HG02938 (cell line): ENCODE measurements around the gene CLDN19.
"Not testable (repeated sequence)": the region's sequence is repeated elsewhere in the genome, so short reads cannot be mapped to it uniquely, and the experiment has no call there.

ENCODE experiments used
- ATAC-seq: cut with Tn5 transposase; IDR thresholded peaks from one replicate; pipeline ENCODE4 v1.9.1; 2021; ENCODE audit warnings: mild to moderate bottlenecking, moderate library complexity; ENCODE audit not compliant: unreplicated experiment

CLDN19 gene

DNA sequence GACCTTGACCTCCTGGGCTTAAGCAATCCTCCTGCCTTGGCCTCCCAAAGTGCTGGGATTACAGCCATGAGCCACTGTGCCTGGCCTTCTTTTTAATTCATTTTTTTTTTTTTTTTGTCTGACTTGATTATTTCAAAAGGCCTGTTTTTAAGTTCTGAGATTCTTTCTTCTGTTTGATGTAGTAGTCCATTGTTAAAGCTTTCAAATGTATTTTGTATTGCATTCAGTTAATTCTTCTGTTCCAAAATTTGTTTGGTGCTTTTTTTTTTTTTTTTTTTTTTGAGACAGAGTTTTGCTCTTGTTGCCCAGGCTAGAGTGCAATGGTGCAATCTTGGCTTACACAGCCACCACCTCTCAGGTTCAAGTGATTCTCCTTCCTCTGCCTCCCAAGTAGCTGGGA, 25.6 kb downstream of the CLDN19 start:
- not testable (repeated sequence) for ATAC-seq

DNA sequence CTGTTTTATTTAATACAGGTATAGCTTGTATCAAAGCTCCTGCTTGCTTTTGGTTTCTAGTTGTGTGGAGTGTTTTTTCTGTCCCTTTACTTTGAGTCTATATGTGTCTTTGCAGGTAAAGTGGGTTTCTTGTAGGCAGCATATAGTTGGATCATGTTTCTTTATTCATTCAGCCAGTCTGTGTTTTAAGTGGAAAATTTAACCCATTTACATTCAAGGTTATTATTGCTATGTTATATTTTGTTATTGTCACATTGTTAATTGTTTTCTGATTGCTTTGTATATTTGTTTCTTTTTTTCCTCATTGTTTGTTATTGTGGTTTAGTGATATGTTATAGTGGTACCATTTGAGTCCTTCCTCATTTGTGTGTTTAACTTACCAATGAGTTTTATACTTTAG, 26.7 kb downstream of the CLDN19 start:
- ATAC-seq: no peak

DNA sequence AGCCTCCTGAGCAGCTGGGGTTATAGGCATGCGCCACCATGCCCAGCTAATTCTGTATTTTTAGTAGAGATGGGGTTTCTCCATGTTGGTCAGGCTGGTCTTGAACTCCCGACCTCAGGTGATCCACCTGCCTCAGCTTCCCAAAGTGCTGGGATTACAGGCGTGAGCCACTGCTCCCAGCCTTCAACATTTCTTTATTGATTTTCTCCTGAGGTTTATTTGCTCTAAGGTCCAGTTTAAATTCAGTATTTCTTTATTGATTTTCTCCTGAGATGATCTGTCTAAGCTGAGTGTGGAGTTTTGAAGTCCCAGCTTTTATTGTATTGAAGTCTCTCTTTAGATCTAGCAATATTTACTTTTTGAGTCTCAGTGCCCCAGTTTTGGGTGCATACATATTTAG, 27.2 kb downstream of the CLDN19 start:
- not testable (repeated sequence) for ATAC-seq

DNA sequence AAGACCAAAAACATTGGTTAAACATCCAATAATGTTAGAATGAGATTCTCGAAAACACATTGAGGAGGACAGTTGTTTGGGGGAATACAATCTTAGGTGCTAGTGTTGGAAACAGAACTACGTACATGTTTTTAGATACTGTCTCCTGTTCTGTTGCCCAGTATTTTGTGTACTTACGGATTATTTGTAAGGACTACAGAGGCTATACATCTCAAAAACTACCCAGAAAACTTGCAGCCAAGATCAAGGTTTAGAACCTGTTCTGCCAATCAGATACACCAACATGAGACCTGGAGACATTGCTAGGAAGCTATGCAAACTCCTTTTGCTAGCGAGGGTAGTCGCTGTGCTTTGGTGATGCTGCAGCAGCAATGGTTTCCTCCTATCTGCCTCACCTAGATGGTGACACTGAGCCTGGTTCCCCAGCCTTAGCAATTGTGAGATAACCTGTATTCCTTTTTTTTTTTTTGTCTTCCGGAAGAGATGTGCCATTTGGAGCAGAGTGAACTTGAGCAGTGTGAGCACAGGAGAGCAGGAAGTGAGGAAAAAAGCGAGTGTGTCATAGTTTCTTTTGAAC, 36.1 kb downstream of the CLDN19 start:
- ATAC-seq: no peak

DNA sequence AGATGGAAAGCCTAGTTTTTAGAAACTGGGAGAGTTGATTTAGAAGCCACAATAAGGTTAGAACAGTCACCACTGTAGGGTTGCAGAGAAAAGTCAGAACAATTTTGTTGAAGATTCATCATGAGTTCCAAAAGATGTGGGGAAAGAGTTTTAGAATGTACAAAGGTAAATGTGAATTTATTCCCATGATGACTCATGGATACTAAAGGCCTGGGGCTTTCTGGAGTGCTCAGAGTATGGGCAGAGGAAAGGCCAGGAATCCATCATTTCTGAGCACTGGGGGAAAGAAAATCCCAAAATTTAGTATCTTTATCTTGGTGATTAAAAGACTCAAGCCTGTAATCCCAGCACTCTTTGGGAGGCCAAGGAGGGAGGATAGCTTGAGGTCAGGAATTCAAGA, 40.0 kb downstream of the CLDN19 start:
- no peak for ATAC-seq

DNA sequence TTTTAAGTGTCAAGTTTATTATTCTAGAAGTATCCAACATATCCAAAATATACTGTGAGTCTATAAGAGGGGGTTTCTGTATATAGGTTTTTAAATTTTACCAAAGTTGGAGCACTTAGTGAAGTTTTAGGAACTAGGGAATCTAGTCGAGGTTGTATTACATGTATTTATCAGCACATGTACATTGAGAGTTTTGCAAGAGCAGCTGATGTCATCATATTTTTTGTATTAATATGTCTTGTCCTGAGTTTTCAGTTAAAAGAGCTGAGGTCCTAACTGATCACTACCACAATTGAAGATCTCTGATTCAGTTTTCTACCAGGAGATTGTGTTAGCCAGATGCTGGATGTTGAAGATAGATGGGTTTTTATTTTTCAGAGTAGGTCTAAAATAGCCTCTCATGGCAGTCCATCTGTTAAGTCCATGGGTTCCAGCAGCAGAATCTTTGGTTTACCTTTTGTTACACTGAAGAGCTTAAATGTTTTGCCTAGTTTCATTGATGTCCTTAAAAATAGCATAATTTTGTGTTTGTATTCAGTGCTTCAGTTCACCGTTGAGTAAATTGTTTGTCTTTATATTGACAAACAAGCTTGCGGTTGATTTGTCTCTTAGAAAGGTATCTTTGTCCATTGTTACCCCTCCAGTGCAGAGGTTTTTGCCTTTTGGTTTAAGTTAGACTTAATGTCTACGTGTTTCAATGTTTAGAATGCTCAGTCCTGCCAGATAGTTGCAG, 41.8 kb downstream of the CLDN19 start:
- no peak for ATAC-seq

DNA sequence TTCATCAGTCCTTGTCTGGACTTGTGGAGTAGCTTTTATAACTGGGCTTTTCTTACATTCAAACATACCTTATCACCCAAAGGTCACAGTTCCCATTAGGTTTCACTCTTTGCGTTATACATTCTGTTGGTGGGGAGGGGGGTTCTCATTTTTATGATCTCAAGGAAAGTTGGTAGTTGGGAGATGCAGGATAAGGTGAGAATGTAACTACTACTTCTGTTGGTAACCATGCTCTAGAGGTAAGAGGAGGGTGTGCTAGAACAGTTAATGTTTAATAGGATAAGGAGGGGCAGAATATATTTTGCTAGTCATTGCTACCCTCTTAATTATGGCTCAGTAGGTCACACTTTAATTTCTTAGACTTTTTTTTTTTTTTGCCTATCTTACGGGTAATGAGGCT, 47.1 kb downstream of the CLDN19 start:
- ATAC-seq: no peak

DNA sequence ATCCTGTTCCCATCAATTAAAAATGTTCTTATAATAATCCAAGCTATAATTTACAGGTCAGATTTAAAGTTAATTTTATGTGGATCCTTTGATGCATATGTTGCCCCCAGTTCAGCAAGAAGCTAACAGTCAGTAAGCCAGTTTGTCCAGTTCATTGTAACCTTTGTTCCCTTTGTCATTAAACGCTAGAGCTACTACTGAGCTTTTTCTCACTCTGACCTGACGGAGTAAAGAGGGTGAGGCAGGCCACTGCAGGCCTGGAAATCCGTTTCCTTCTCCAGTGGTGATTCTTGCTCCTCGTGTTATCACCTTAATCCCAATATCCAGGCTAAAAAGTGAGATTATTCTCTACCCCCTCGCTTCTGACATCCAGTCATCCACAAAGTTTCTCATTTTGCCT, 47.6 kb downstream of the CLDN19 start:
- no peak for ATAC-seq

DNA sequence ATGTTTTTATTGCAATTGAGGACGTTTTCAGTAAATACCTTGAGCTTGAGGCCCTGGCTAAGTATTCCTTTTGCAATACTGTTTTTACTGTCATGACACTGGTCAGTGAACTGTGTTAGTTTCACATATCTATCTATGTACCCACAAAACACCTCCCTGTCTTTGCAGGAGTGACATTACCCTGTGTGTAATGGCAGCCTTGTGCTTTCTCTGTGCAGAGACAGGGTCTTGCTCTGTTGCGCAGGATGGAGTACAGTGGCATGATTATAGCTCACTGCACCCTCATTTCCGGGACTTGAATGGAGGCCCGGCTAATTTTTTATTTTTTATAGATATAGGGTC, 48.9 kb downstream of the CLDN19 start:
- ATAC-seq: no peak

DNA sequence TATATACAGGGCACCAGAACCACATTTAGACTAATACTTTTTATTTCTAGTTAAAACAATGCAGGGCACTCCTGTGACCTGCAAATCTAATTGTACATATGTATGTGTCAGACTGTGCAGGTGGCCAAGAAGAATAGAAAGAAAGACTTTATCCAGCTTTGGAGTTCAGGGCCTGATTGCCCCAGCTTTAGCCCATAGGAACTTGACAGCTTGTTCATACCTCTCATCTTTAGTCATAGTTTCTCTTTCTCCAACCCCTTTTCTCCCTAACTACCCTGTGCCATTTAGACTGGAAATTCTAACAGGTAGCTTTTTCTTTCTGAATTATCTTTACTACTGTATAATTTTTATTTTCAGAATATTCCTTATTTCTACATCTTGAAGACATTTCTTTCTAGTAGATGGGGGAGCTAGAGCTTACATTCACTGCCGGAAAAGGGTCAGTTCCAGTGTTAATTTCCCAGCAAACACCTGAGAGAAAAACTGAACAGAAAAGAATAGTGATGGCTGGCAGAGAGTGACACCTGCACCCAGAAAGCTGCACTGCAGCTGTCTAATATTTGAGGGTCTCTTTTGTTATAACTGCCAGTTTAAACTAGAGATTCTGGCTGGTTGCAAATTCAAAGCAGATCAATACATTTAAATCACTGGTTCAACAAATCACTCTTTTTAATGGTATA, 49.4 kb downstream of the CLDN19 start:
- no peak for ATAC-seq

DNA sequence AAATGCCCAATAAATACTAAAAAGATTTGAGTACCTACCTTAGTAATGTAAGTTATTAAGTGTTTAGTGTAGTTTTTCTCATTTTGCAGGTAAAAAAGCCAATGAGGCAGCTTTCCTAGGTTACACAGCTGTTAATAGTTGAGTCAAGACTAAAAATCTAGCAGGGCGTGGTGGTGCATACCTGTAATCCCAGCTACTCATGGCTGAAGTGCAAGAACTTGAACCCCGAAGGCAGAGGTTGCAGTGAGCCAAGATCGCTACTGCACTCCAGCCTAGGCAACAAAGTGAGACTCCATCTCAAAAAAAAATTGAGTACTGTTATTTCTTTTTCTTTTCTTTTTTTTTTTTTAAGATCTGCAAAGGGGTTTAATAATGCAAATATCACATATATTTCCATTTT, 50.1 kb downstream of the CLDN19 start:
- ATAC-seq: no peak

DNA sequence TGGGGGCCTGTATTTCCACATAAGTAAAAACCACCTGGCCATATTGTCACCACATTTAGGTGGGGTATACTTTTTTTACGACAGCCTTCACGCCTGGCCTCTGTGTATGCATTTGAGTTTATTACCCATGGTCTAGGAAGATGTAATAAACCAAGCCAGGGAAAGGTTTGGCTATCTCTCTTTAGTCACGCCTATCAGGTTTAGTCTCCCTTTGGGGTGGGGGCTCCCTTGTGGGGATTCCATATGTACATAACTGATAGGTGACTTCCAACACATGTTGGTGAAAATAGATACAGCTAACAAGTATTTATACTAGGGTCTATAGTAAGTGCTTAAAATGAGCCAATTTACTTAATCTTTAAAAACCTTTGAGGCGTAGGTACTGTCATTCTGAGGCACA, 53.6 kb downstream of the CLDN19 start:
- ATAC-seq: no peak

DNA sequence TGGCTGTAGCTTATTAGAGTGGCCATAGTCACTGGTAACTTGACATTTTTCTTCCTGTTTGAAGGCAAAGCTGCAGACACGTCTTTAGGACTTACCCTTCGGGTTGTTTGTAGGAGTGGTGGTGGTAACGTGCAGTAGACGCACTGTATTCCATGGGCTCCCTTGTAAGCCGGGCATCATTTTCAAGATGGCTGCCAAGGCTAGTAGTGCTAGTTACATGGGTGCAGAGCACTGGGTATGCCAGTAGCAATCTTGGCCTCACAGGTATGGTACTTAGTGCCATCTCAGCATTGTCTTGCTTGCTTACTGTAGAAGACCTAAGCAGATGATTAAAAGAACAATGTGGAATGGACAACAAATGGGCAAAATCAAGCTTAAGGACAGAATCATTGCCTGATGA, 55.9 kb downstream of the CLDN19 start:
- no peak for ATAC-seq
